Gastroesophageal sphincter (tissue), 4 donors: Measurements from ENCODE around the gene SDS. TPM values are rescaled to one million over a fixed set of nuclear protein-coding genes. Genes with fewer than 3 reads are reported as not detected.
A peak's percentile ranks its signal among the peaks of the same experiment; 100 is the strongest.

Experiments used
- ATAC-seq: fragments of 150-250 bp; one replicate; pipeline ENCODE4 v1.9.1; 2016; ENCODE audit warnings: mild to moderate bottlenecking, moderate library complexity
- H3K27ac ChIP-seq, 4 donors: fragments of 200-600 bp; sonication (generic) in 3 of 4; 1 replicate in 3 of 4; 2 replicates in 1 of 4; pipeline ENCODE4 v1.5.1; 2016 to 2019
- H3K27me3 ChIP-seq: fragments of 200-600 bp; sonication (generic); one replicate; pipeline ENCODE4 v1.5.1; 2019
- H3K36me3 ChIP-seq, 2 donors: fragments of 200-600 bp; sonication (generic); one replicate each; pipeline ENCODE4 v1.5.1; 2019; ENCODE audit warnings: control low read depth in 1 of 2
- H3K4me1 ChIP-seq, 3 donors: fragments of 200-600 bp; sonication (generic); 1 replicate in 2 of 3; 2 replicates in 1 of 3; pipeline ENCODE4 v1.5.1; 2016 to 2019; ENCODE audit warnings: control low read depth in 2 of 3
- H3K4me3 ChIP-seq, 2 donors: fragments of 200-600 bp; sonication (generic); one replicate each; pipeline ENCODE4 v1.5.1; 2019; ENCODE audit warnings: mild to moderate bottlenecking in 1 of 2, moderate library complexity in 1 of 2
- H3K9me3 ChIP-seq, 3 donors: fragments of 200-600 bp; sonication (generic); one replicate each; pipeline ENCODE4 v1.5.1; 2017 to 2019; ENCODE audit warnings: control low read depth in 2 of 3
- CTCF ChIP-seq, 4 experiments: fragments of 200-600 bp in 2 of 4; fragments of 450-650 bp in 2 of 4; sonication (generic) in 1 of 4; IDR thresholded peaks; one replicate each; pipeline ENCODE4 v1.5.1; 2017 to 2019; ENCODE audit warnings: antibody characterized with exemption in 4 of 4, mild to moderate bottlenecking in 2 of 4, moderate library complexity in 2 of 4
- EP300 ChIP-seq: sonication (generic); formaldehyde crosslinking; IDR thresholded peaks from one replicate; pipeline ENCODE4 v1.6.1; 2017; ENCODE audit warnings: antibody characterized with exemption, mild to moderate bottlenecking
- POLR2A ChIP-seq, 2 donors: fragments of 450-650 bp; IDR thresholded peaks; one replicate each; pipeline ENCODE4 v1.6.1; 2017; ENCODE audit warnings: antibody characterized with exemption in 2 of 2, mild to moderate bottlenecking in 2 of 2, moderate library complexity in 1 of 2
- POLR2AphosphoS5 ChIP-seq: sonication (generic); formaldehyde crosslinking; IDR thresholded peaks from one replicate; pipeline ENCODE4 v1.6.1; 2017; ENCODE audit warnings: antibody characterized with exemption
- WGBS, 2 donors: methylation state at CpG; one replicate each; pipeline ENCODE4 v1.1.5; 2018; ENCODE audit warnings: low coverage in 1 of 2; 5-methylcytosine and 5-hydroxymethylcytosine counted together
- total RNA-seq, 4 donors: library from RNA; depleted of rRNA; stranded (reverse); fragments of >200 nt; gene quantifications; one replicate each; pipeline ENCODE4 v1.1.0, GENCODE V29; 2016

SDS gene
- 1 to 10 TPM in 1 of 4 donors, under 1 TPM in 1, not detected in 2; 0.39 to 5.5 TPM for total RNA-seq

GRCh38 chr12:113403435-113404415 lies at the start of gene SDS:
TSS of gene SDS (minus strand) at chr12:113403887. CDS start at chr12:113399708, 4,179 bp downstream.
- WGBS, 2 donors = 37% methylated on average over 9 to 11 of the region's 14 CpGs
- Histone ChIP-seq H3K4me1 (peaks cover 0 to 12% (median 0%) of the 10 kb centered on the region in 3 donors), H3K9me3 (no peaks in the 10 kb centered on the region), H3K36me3 (no peaks in the 10 kb centered on the region), H3K27ac (no peak within 1 kb of the TSS), H3K27me3 (peaks cover 49% of the 10 kb centered on the region), H3K4me3 (peak within 1 kb of the TSS in 1 of 2 donors; percentile 11)
- ATAC-seq = peak; percentile 65
- TF ChIP-seq POLR2A (IDR thresholded peaks at IDR 0.05) = no peak
- no peak for TF ChIP-seq POLR2AphosphoS5
- no peak for TF ChIP-seq EP300
- no peak for TF ChIP-seq CTCF (IDR thresholded peaks at IDR 0.05)

GRCh38 chr12:113453330-113453729 lies 49.6 kb upstream of the SDS start:
- Histone ChIP-seq H3K36me3 (no peaks in the 10 kb centered on the region), H3K4me3 (no peak overlapping the region), H3K4me1 (no peaks in the 10 kb centered on the region), H3K9me3 (no peaks in the 10 kb centered on the region), H3K27me3 (peaks cover 62% of the 10 kb centered on the region), H3K27ac (no peak overlapping the region)
- ATAC-seq = no peak
- no peak for TF ChIP-seq POLR2AphosphoS5
- TF ChIP-seq CTCF (IDR thresholded peaks at IDR 0.05) = no peak
- WGBS, 2 donors = 8 to 20% methylated on average over 2 to 6 of the region's 6 CpGs

GRCh38 chr12:113452458-113452857 lies 48.8 kb upstream of the SDS start:
- no peak for ATAC-seq
- no peaks in the 10 kb centered on the region for H3K4me1 ChIP-seq
- peaks cover 64% of the 10 kb centered on the region for H3K27me3 ChIP-seq
- no peaks in the 10 kb centered on the region for H3K9me3 ChIP-seq
- no peak overlapping the region for H3K4me3 ChIP-seq
- no peaks in the 10 kb centered on the region for H3K36me3 ChIP-seq
- no peak overlapping the region for H3K27ac ChIP-seq
- WGBS, 2 donors = no CpG with 5 or more reads among the region's 2 CpGs
- TF ChIP-seq CTCF (IDR thresholded peaks at IDR 0.05) (no peak), EP300 (no peak), POLR2A (IDR thresholded peaks at IDR 0.05) (no peak), POLR2AphosphoS5 (no peak)

- Histone ChIP-seq H3K9me3 (peaks cover 0 to 10% (median 0%) of the 10 kb centered on the region in 3 donors), H3K27ac (no peak overlapping the region), H3K27me3 (peaks cover 66% of the 10 kb centered on the region), H3K4me3 (no peak overlapping the region), H3K36me3 (no peaks in the 10 kb centered on the region), H3K4me1 (no peaks in the 10 kb centered on the region)
- TF ChIP-seq CTCF (IDR thresholded peaks at IDR 0.05) = no peak
- TF ChIP-seq POLR2AphosphoS5 = no peak
- TF ChIP-seq POLR2A (IDR thresholded peaks at IDR 0.05) = no peak
- no peak for TF ChIP-seq EP300
- no peak for ATAC-seq
- WGBS, 2 donors = 80 to 100% methylated on average over 1 of the region's 1 CpG
These were observed 46.2 kb upstream of the SDS start for GRCh38 chr12:113449839-113450238.

GRCh38 chr12:113449299-113449698 lies 45.6 kb upstream of the SDS start:
- no peak for ATAC-seq
- no peak overlapping the region for H3K27ac ChIP-seq
- TF ChIP-seq POLR2AphosphoS5 = no peak
- TF ChIP-seq CTCF (IDR thresholded peaks at IDR 0.05) = no peak
- no peak for TF ChIP-seq EP300
- no peak for TF ChIP-seq POLR2A (IDR thresholded peaks at IDR 0.05)
- H3K27me3 ChIP-seq = peaks cover 66% of the 10 kb centered on the region
- H3K4me3 ChIP-seq = no peak overlapping the region
- 93% methylated on average over 1 of the region's 2 CpGs; no CpG with 5 or more reads in 1 of the 2 donors for WGBS, 2 donors
- no peaks in the 10 kb centered on the region for H3K36me3 ChIP-seq
- peaks cover 0 to 10% (median 0%) of the 10 kb centered on the region in 3 donors for H3K9me3 ChIP-seq
- no peaks in the 10 kb centered on the region for H3K4me1 ChIP-seq
